Activated CD4-positive, alpha-beta memory T cell treated with anti-CD3 and anti-CD28 coated beads, Interleukin-2, amount 10 ng/mL, durations not matched to agents 7 days and 5 days (primary cell): ENCODE data around the gene ITPRID1. TPM values are rescaled to one million over a fixed set of nuclear protein-coding genes. Genes with fewer than 3 reads are reported as not detected.

Source experiments
- CTCF ChIA-PET: fragments of 350-600 bp; sonication (Branson Sonifier 250); formaldehyde crosslinking; loops from one replicate; lab custom pipeline; 2021; ENCODE audit warnings: antibody characterized with exemption, inconsistent platforms; lab: Charles Lee
- POLR2A ChIA-PET: fragments of 350-600 bp; sonication (Branson Sonifier 250); formaldehyde crosslinking; loops from one replicate; lab custom pipeline; 2021; ENCODE audit warnings: antibody characterized with exemption; lab: Charles Lee
- DNase-seq: peaks from one replicate; pipeline ENCODE4 v3.0.0-alpha.2; 2020
- H3K27ac Mint-ChIP-seq: one replicate; pipeline ENCODE4 v1.8.0; 2021; ENCODE audit warnings: mild to moderate bottlenecking, mixed read lengths
- H3K27me3 Mint-ChIP-seq: one replicate; pipeline ENCODE4 v1.8.0; 2021; ENCODE audit warnings: mixed read lengths
- H3K36me3 Mint-ChIP-seq: one replicate; pipeline ENCODE4 v1.8.0; 2021; ENCODE audit warnings: low read depth, mixed read lengths
- H3K4me1 Mint-ChIP-seq: one replicate; pipeline ENCODE4 v1.8.0; 2021; ENCODE audit warnings: mixed read lengths
- H3K4me3 Mint-ChIP-seq: one replicate; pipeline ENCODE4 v1.8.0; 2021; ENCODE audit warnings: mild to moderate bottlenecking, mixed read lengths
- H3K9me3 Mint-ChIP-seq: one replicate; pipeline ENCODE4 v1.8.0; 2021; ENCODE audit warnings: mixed read lengths
- total RNA-seq, 2 experiments: library from RNA; stranded (reverse); gene quantifications; one replicate each; pipeline ENCODE4 v1.2.3, GENCODE V29; 2021

Gene ITPRID1
- total RNA-seq, 2 experiments from 2014 or later: not detected

GRCh38 chr7:31490796-31491314 is 23.0 kb upstream of the ITPRID1 start:
- no peaks in the 10 kb centered on the region for H3K4me1 Mint-ChIP-seq
- ChIA-PET POLR2A (no interaction called here), CTCF (interaction anchor here (0.6 kb wide), 1 partner anchor 1110 kb away, joined by 3 read pairs; no protein-coding TSS in a partner anchor)
- no peaks in the 10 kb centered on the region for H3K36me3 Mint-ChIP-seq
- no peaks in the 10 kb centered on the region for H3K9me3 Mint-ChIP-seq
- no peak overlapping the region for H3K27ac Mint-ChIP-seq
- no peaks in the 10 kb centered on the region for H3K27me3 Mint-ChIP-seq
- H3K4me3 Mint-ChIP-seq: no peak overlapping the region
- no peak for DNase-seq

GRCh38 chr7:31492086-31492485 is 21.8 kb upstream of the ITPRID1 start:
- ChIA-PET CTCF (no interaction called here), POLR2A (no interaction called here)
- no peaks in the 10 kb centered on the region for H3K27me3 Mint-ChIP-seq
- H3K9me3 Mint-ChIP-seq: no peaks in the 10 kb centered on the region
- no peak overlapping the region for H3K4me3 Mint-ChIP-seq
- no peak overlapping the region for H3K27ac Mint-ChIP-seq
- no peaks in the 10 kb centered on the region for H3K4me1 Mint-ChIP-seq
- no peaks in the 10 kb centered on the region for H3K36me3 Mint-ChIP-seq
- DNase-seq: no peak

GRCh38 chr7:31493714-31494181 is 20.1 kb upstream of the ITPRID1 start:
- CTCF ChIA-PET: no interaction called here
- no peak overlapping the region for H3K4me3 Mint-ChIP-seq
- peaks cover 2% of the 10 kb centered on the region for H3K9me3 Mint-ChIP-seq
- no peak for DNase-seq
- H3K27me3 Mint-ChIP-seq: no peaks in the 10 kb centered on the region
- H3K36me3 Mint-ChIP-seq: no peaks in the 10 kb centered on the region
- POLR2A ChIA-PET: no interaction called here
- H3K27ac Mint-ChIP-seq: no peak overlapping the region
- no peaks in the 10 kb centered on the region for H3K4me1 Mint-ChIP-seq

GRCh38 chr7:31494421-31494820 is 19.5 kb upstream of the ITPRID1 start:
- CTCF ChIA-PET: interaction anchor here (1.5 kb wide), 1 partner anchor 51 kb away, joined by 3 read pairs; no protein-coding TSS in a partner anchor
- Mint-ChIP-seq H3K4me1 (no peaks in the 10 kb centered on the region), H3K36me3 (no peaks in the 10 kb centered on the region), H3K27ac (no peak overlapping the region), H3K27me3 (no peaks in the 10 kb centered on the region), H3K9me3 (peaks cover 2% of the 10 kb centered on the region), H3K4me3 (no peak overlapping the region)
- no peak for DNase-seq
- POLR2A ChIA-PET: no interaction called here

- no peak overlapping the region for H3K4me3 Mint-ChIP-seq
- no peaks in the 10 kb centered on the region for H3K27me3 Mint-ChIP-seq
- H3K27ac Mint-ChIP-seq: no peak overlapping the region
- peaks cover 2% of the 10 kb centered on the region for H3K9me3 Mint-ChIP-seq
- ChIA-PET CTCF (interaction anchor here (1.5 kb wide), 1 partner anchor 53 kb away, joined by 3 read pairs; no protein-coding TSS in a partner anchor), POLR2A (no interaction called here)
- no peaks in the 10 kb centered on the region for H3K36me3 Mint-ChIP-seq
- DNase-seq: no peak
- no peaks in the 10 kb centered on the region for H3K4me1 Mint-ChIP-seq
These were observed 18.2 kb upstream of the ITPRID1 start for GRCh38 chr7:31495653-31496052.

- no peaks in the 10 kb centered on the region for H3K4me1 Mint-ChIP-seq
- CTCF ChIA-PET: no interaction called here
- DNase-seq: no peak
- POLR2A ChIA-PET: no interaction called here
- no peak overlapping the region for H3K4me3 Mint-ChIP-seq
- H3K27me3 Mint-ChIP-seq: no peaks in the 10 kb centered on the region
- H3K36me3 Mint-ChIP-seq: no peaks in the 10 kb centered on the region
- peaks cover 2% of the 10 kb centered on the region for H3K9me3 Mint-ChIP-seq
- H3K27ac Mint-ChIP-seq: no peak overlapping the region
These were observed 16.4 kb upstream of the ITPRID1 start for GRCh38 chr7:31497516-31497915.

- H3K4me1 Mint-ChIP-seq: no peaks in the 10 kb centered on the region
- CTCF ChIA-PET: no interaction called here
These were observed 13.2 kb upstream of the ITPRID1 start for GRCh38 chr7:31500656-31501055.

GRCh38 chr7:31508823-31509222 is 5.1 kb upstream of the ITPRID1 start:
- ChIA-PET POLR2A (no interaction called here), CTCF (no interaction called here)
- no peaks in the 10 kb centered on the region for H3K27me3 Mint-ChIP-seq

More at GRCh38 chr7:31500656-31501055, 13.2 kb upstream of the ITPRID1 start:
- DNase-seq: no peak
- no peaks in the 10 kb centered on the region for H3K27me3 Mint-ChIP-seq
- H3K36me3 Mint-ChIP-seq: no peaks in the 10 kb centered on the region
- H3K27ac Mint-ChIP-seq: no peak overlapping the region
- POLR2A ChIA-PET: no interaction called here
- no peak overlapping the region for H3K4me3 Mint-ChIP-seq
- H3K9me3 Mint-ChIP-seq: peaks cover 2% of the 10 kb centered on the region

GRCh38 chr7:31512166-31512565 is 1.7 kb upstream of the ITPRID1 start:
- Mint-ChIP-seq H3K4me3 (no peak overlapping the region), H3K36me3 (no peaks in the 10 kb centered on the region), H3K9me3 (peaks cover 18% of the 10 kb centered on the region), H3K4me1 (no peaks in the 10 kb centered on the region), H3K27ac (no peak overlapping the region), H3K27me3 (no peaks in the 10 kb centered on the region)
- DNase-seq: no peak
- ChIA-PET CTCF (no interaction called here), POLR2A (no interaction called here)

More at GRCh38 chr7:31508823-31509222, 5.1 kb upstream of the ITPRID1 start:
- H3K36me3 Mint-ChIP-seq: no peaks in the 10 kb centered on the region
- no peaks in the 10 kb centered on the region for H3K4me1 Mint-ChIP-seq
- H3K27ac Mint-ChIP-seq: no peak overlapping the region
- no peak for DNase-seq
- no peak overlapping the region for H3K4me3 Mint-ChIP-seq
- peaks cover 16% of the 10 kb centered on the region for H3K9me3 Mint-ChIP-seq

GRCh38 chr7:31516680-31517502 is 3.0 kb downstream of the ITPRID1 start:
- ChIA-PET POLR2A (no interaction called here), CTCF (no interaction called here)
- Mint-ChIP-seq H3K27ac (no peak overlapping the region), H3K27me3 (no peaks in the 10 kb centered on the region), H3K4me1 (no peaks in the 10 kb centered on the region), H3K9me3 (peaks cover 12% of the 10 kb centered on the region), H3K36me3 (no peaks in the 10 kb centered on the region), H3K4me3 (no peak overlapping the region)
- no peak for DNase-seq

- CTCF ChIA-PET: no interaction called here
- Mint-ChIP-seq H3K4me3 (no peak overlapping the region), H3K4me1 (no peaks in the 10 kb centered on the region), H3K9me3 (peaks cover 14% of the 10 kb centered on the region), H3K36me3 (no peaks in the 10 kb centered on the region), H3K27ac (no peak overlapping the region), H3K27me3 (no peaks in the 10 kb centered on the region)
- no peak for DNase-seq
- POLR2A ChIA-PET: no interaction called here
These were observed 3.6 kb downstream of the ITPRID1 start for GRCh38 chr7:31517513-31517912.

- H3K4me3 Mint-ChIP-seq: no peak overlapping the region
- DNase-seq: no peak
- H3K27me3 Mint-ChIP-seq: no peaks in the 10 kb centered on the region
- no peaks in the 10 kb centered on the region for H3K4me1 Mint-ChIP-seq
- POLR2A ChIA-PET: no interaction called here
- peaks cover 14% of the 10 kb centered on the region for H3K9me3 Mint-ChIP-seq
- no peaks in the 10 kb centered on the region for H3K36me3 Mint-ChIP-seq
- H3K27ac Mint-ChIP-seq: no peak overlapping the region
- CTCF ChIA-PET: no interaction called here
These were observed 4.9 kb downstream of the ITPRID1 start for GRCh38 chr7:31518766-31519165.

GRCh38 chr7:31521336-31522010 is 7.6 kb downstream of the ITPRID1 start:
- Mint-ChIP-seq H3K4me1 (no peaks in the 10 kb centered on the region), H3K36me3 (no peaks in the 10 kb centered on the region), H3K27me3 (no peaks in the 10 kb centered on the region), H3K9me3 (peaks cover 12% of the 10 kb centered on the region), H3K27ac (no peak overlapping the region), H3K4me3 (no peak overlapping the region)
- CTCF ChIA-PET: no interaction called here
- no peak for DNase-seq
- POLR2A ChIA-PET: no interaction called here
